Aorta (tissue), 5 donors: ENCODE measurements around the gene MAS1L. TPM values are rescaled to one million over a fixed set of nuclear protein-coding genes. Genes with fewer than 3 reads are reported as not detected.

Experiments used
- ATAC-seq: fragments of 200-7000 bp; cut with Tn5 transposase; one replicate; pipeline ENCODE4 v1.9.1; 2022; ENCODE audit warnings: moderate library complexity; ENCODE audit not compliant: low FRiP score
- DNase-seq, 2 donors: peaks; one replicate each; pipeline ENCODE4 v3.0.0-alpha.2; 2020
- H3K27ac ChIP-seq, 2 donors: one replicate each; pipeline ENCODE4 v1.5.1; 2013; ENCODE audit warnings: low read length in 2 of 2, mild to moderate bottlenecking in 2 of 2, moderate library complexity in 2 of 2, control low read depth in 1 of 2, inconsistent platforms in 1 of 2, low read depth in 1 of 2
- H3K27me3 ChIP-seq, 2 donors: one replicate each; pipeline ENCODE4 v1.6.1; 2013; ENCODE audit warnings: control low read depth in 1 of 2, low read length in 1 of 2, mild to moderate bottlenecking in 1 of 2, moderate library complexity in 1 of 2; ENCODE audit not compliant: insufficient read depth in 2 of 2, control insufficient read depth in 1 of 2
- H3K36me3 ChIP-seq, 2 donors: one replicate each; pipeline ENCODE4 v1.6.1; 2013; ENCODE audit warnings: control low read depth in 1 of 2, low read length in 1 of 2, mild to moderate bottlenecking in 1 of 2; ENCODE audit not compliant: insufficient read depth in 2 of 2, control insufficient read depth in 1 of 2
- H3K4me1 ChIP-seq, 2 donors: one replicate each; pipeline ENCODE4 v1.6.1; 2013; ENCODE audit warnings: low read length in 2 of 2, control low read depth in 1 of 2, mild to moderate bottlenecking in 1 of 2, moderate library complexity in 1 of 2; ENCODE audit not compliant: insufficient read depth in 2 of 2, control insufficient read depth in 1 of 2
- H3K4me3 ChIP-seq, 2 donors: one replicate each; pipeline ENCODE4 v1.5.1; 2013; ENCODE audit warnings: low read length in 2 of 2, control low read depth in 1 of 2, mild to moderate bottlenecking in 1 of 2
- H3K9me3 ChIP-seq: one replicate; pipeline ENCODE4 v1.6.1; 2013; ENCODE audit warnings: mild to moderate bottlenecking, low read length; ENCODE audit not compliant: control insufficient read depth
- WGBS, 2 donors: extraction: QIAGEN DNeasy Blood & Tissue Kit; methylation state at CpG; one replicate each; pipeline ENCODE4 v1.1.7; 2013; 5-methylcytosine and 5-hydroxymethylcytosine counted together
- intact Hi-C, 2 donors: fragments of 100-400 bp; cut with DNase I; formaldehyde crosslinking; loops; one replicate each; pipeline versions ENCODE4 v1.14.2 to v1.15.0; 2022
- polyA plus RNA-seq, 2 donors: library from polyadenylated mRNA; stranded (reverse); fragments of 200-250 nt; gene quantifications; one replicate each; pipeline ENCODE4 v1.2.3, GENCODE V29; 2013
- total RNA-seq, 2 donors: library from RNA; stranded (reverse); fragmentation: NEBNext Ultra II Directional; extraction: Animal tissue kit (Norgen Biotek cat#: 25700); gene quantifications; one replicate each; pipeline ENCODE4 v1.2.1, GENCODE V29; 2021
- donor health status: healthy with polysubstance abuse.
- donor health status: Bipolar disorder and iron deficiency.
- donor health status: DM: no; HTN: no; CAD: no.
- donor health status: DM: no; HTN: no; CAD: no.
- donor health status: DM: yes; HTN: yes; CAD: no.

MAS1L gene
- total and polyA plus RNA-seq, 4 donors = 0.60 TPM; not detected in 3

DNA sequence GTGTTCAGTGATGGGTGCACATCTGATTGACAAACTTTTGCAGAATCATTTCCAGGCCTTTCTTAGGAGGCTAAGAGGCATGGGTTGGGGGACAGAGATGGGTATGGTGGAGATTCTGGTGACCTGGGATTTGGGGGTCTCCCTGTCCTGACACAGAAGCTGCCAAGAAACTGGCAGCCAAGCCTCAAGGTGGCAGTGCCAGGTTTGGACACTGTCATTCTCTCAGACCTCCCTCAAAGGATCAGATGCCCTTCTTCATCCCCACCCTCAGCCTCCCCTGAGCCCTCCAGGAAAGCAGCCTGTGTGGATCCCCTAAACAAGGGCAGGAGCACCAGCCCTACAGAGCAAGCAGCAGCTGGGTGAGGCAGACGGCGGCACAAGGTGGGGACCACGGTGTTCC, 18.1 kb upstream of the MAS1L start:
- no peak overlapping the region for H3K27ac ChIP-seq
- WGBS, 2 donors = 79 to 88% methylated on average over 3 of the region's 3 CpGs
- H3K9me3 ChIP-seq = no peaks in the 10 kb centered on the region
- H3K4me1 ChIP-seq = no peaks in the 10 kb centered on the region
- no peaks in the 10 kb centered on the region for H3K36me3 ChIP-seq
- H3K27me3 ChIP-seq = peaks cover 0 to 2% of the 10 kb centered on the region in 2 donors
- intact Hi-C loops = no loop called here
- no peak overlapping the region for H3K4me3 ChIP-seq
- ATAC-seq (no peak), DNase-seq (no peak)

DNA sequence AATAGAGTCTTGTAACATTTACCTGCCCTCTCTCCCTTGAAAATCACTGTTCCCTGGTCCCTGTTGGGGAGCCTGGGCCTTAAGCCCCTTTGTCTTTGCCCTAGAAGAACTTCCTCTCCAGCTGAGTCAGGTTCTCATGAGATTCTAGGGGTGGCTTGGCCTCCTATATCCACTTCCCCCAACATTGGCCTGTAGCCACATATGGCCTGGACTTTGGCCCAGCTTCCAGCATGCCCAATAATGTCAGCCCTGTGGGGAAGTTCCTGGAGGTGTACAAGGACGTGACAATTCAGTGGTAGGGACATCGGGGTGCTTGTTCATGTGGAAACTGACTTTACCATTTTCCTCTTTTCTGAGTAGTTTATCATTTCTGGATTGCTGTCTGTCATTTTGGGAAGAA, 17.2 kb upstream of the MAS1L start:
- ATAC-seq = no peak
- Histone ChIP-seq H3K4me1 (no peaks in the 10 kb centered on the region), H3K9me3 (no peaks in the 10 kb centered on the region), H3K36me3 (no peaks in the 10 kb centered on the region), H3K27me3 (peaks cover 0 to 2% of the 10 kb centered on the region in 2 donors), H3K4me3 (no peak overlapping the region), H3K27ac (no peak overlapping the region)
- WGBS, 2 donors = 66 to 67% methylated on average over 2 of the region's 2 CpGs
- intact Hi-C loops = no loop called here
- no peak for DNase-seq

GRCh38 chr6:29502597-29502996, 14.8 kb upstream of the MAS1L start:
- Histone ChIP-seq H3K36me3 (no peaks in the 10 kb centered on the region), H3K27ac (no peak overlapping the region), H3K27me3 (peaks cover 0 to 2% of the 10 kb centered on the region in 2 donors), H3K4me3 (no peak overlapping the region), H3K9me3 (no peaks in the 10 kb centered on the region), H3K4me1 (no peaks in the 10 kb centered on the region)
- intact Hi-C loops = no loop called here
- ATAC-seq = no peak
- DNase-seq = no peak
- WGBS, 2 donors = 68 to 72% methylated on average over 5 of the region's 5 CpGs

DNA sequence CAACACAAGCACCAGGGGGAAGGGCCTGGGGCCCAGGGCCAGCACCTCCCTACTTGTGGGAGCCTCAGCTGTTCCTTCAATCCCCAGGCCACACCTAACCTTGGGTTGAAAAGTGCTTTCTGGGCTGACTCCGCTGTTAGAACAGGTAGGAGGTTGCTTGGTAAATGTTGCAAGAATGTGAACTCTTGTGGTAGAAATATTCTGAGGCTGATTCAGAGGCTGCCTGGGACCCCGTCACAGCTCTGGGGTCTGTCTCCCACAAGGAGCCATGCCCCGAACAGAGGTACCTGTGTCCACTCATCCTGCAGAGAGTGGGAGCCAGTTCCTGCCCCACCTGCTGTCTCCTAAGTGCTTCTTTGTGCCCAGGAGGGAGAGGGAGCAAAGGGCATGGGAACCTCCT, 14.4 kb upstream of the MAS1L start:
- no peak for DNase-seq
- Histone ChIP-seq H3K27me3 (peaks cover 0 to 2% of the 10 kb centered on the region in 2 donors), H3K27ac (no peak overlapping the region), H3K4me1 (no peaks in the 10 kb centered on the region), H3K36me3 (no peaks in the 10 kb centered on the region), H3K4me3 (no peak overlapping the region), H3K9me3 (no peaks in the 10 kb centered on the region)
- no peak for ATAC-seq
- WGBS, 2 donors = 87% methylated on average over 3 of the region's 3 CpGs
- intact Hi-C loops = no loop called here

DNA sequence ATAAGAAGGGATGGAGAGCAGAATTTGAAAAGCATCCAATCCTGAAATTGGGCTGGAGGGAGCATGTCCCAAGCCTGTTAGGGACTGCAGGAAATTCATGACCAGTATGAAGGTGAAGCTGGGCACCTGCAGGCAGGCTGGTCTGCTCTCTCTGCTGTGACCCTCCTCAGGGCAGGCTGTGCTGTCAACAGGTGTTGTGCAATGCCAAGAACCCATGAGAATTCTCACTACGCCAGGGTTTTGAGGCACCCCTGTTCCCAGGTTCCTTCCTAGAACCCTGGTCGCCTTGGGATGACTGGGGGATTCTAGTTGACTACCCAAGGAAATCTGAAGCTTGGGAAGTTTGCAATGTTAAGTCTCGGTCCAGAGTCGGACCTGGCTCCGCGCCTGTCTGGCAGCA, 13.3 kb upstream of the MAS1L start:
- H3K27me3 ChIP-seq = peaks cover 0 to 2% of the 10 kb centered on the region in 2 donors
- H3K4me3 ChIP-seq = no peak overlapping the region
- H3K9me3 ChIP-seq = no peaks in the 10 kb centered on the region
- 83 to 84% methylated on average over 6 of the region's 6 CpGs for WGBS, 2 donors
- no peaks in the 10 kb centered on the region for H3K4me1 ChIP-seq
- no peak for ATAC-seq
- no peaks in the 10 kb centered on the region for H3K36me3 ChIP-seq
- no peak overlapping the region for H3K27ac ChIP-seq
- no peak for DNase-seq
- intact Hi-C loops = no loop called here

- WGBS, 2 donors = 75 to 87% methylated on average over 8 of the region's 8 CpGs
- Histone ChIP-seq H3K4me1 (no peaks in the 10 kb centered on the region), H3K36me3 (no peaks in the 10 kb centered on the region), H3K27me3 (peaks cover 0 to 2% of the 10 kb centered on the region in 2 donors), H3K4me3 (no peak overlapping the region), H3K27ac (no peak overlapping the region), H3K9me3 (no peaks in the 10 kb centered on the region)
- intact Hi-C loops = no loop called here
- ATAC-seq = no peak
- no peak for DNase-seq
These were observed 12.8 kb upstream of the MAS1L start for GRCh38 chr6:29500594-29500993.

DNA sequence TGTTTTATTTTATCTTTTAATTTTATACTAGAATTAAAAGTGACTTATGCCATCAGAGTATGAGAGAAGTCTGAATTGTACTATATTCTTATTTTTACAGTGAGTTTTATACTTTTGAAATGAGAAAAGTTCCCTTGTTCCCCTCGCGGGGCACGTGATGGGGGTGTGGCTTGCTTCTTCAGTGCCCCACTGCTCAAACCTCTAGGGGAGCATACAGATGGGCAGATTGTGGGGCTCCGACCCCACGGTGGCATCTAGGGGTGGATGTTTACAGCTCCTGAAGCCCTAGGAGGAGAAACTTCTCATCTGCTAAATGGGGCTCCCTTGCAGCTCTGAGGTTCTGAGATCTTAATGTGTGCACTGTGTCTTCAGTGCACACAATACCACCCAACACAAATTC, 11.9 kb upstream of the MAS1L start:
- ATAC-seq (no peak), DNase-seq (no peak)
- H3K27ac ChIP-seq = no peak overlapping the region
- H3K27me3 ChIP-seq = peaks cover 0 to 4% of the 10 kb centered on the region in 2 donors
- H3K4me3 ChIP-seq = no peak overlapping the region
- WGBS, 2 donors = 75 to 78% methylated on average over 5 of the region's 5 CpGs
- H3K4me1 ChIP-seq = no peaks in the 10 kb centered on the region
- intact Hi-C loops = no loop called here
- H3K36me3 ChIP-seq = no peaks in the 10 kb centered on the region
- no peaks in the 10 kb centered on the region for H3K9me3 ChIP-seq

GRCh38 chr6:29496961-29497360, 9.2 kb upstream of the MAS1L start:
- H3K4me1 ChIP-seq = no peaks in the 10 kb centered on the region
- peaks cover 0 to 2% of the 10 kb centered on the region in 2 donors for H3K27me3 ChIP-seq
- ATAC-seq (no peak), DNase-seq (no peak)
- no peak overlapping the region for H3K4me3 ChIP-seq
- no peak overlapping the region for H3K27ac ChIP-seq
- no peaks in the 10 kb centered on the region for H3K9me3 ChIP-seq
- 76 to 80% methylated on average over 4 of the region's 4 CpGs for WGBS, 2 donors
- no peaks in the 10 kb centered on the region for H3K36me3 ChIP-seq
- intact Hi-C loops = no loop called here

- DNase-seq = no peak
- H3K27ac ChIP-seq = no peak overlapping the region
- H3K27me3 ChIP-seq = peaks cover 0 to 2% of the 10 kb centered on the region in 2 donors
- WGBS, 2 donors = 60 to 64% methylated on average over 4 of the region's 4 CpGs
- no peaks in the 10 kb centered on the region for H3K4me1 ChIP-seq
- intact Hi-C loops = no loop called here
- peaks cover 2% of the 10 kb centered on the region for H3K9me3 ChIP-seq
- no peaks in the 10 kb centered on the region for H3K36me3 ChIP-seq
- no peak for ATAC-seq
- no peak overlapping the region for H3K4me3 ChIP-seq
These were observed 7.8 kb upstream of the MAS1L start for GRCh38 chr6:29495571-29495970.
